Left ventricle myocardium superior (tissue), 1 donor: ENCODE results near the gene RPS6KA6. TPM values are rescaled to one million over a fixed set of nuclear protein-coding genes. Genes with fewer than 3 reads are reported as not detected.

Experiments
- ATAC-seq: fragments of 200-7000 bp; cut with Tn5 transposase; one replicate; pipeline ENCODE4 v1.9.1; 2020; ENCODE audit warnings: mild to moderate bottlenecking, moderate library complexity
- DNase-seq: peaks from one replicate; pipeline ENCODE4 v3.0.0-alpha.2; 2020
- intact Hi-C: fragments of 100-400 bp; cut with micrococcal nuclease; formaldehyde crosslinking; loops from one replicate; pipeline ENCODE4 v1.11.0; 2022
- microRNA-seq: library from miRNA; unstranded; fragments of <30 nt; microRNA quantifications from one replicate; pipeline ENCODE4 v1.2.0, GENCODE V29; 2020; ENCODE audit warnings: borderline number of aligned reads
- total RNA-seq: library from RNA; stranded (reverse); fragmentation: NEBNext Ultra II Directional; extraction: Animal tissue kit (Norgen Biotek cat#: 25700); gene quantifications from one replicate; pipeline ENCODE4 v1.2.1, GENCODE V29; 2021
- donor health status: DM: no; HTN: yes; CAD: no; lungs with severe emphysema.

Gene RPS6KA6
- total RNA-seq, 1 donor from 2014 or later = 0.37 TPM

DNA sequence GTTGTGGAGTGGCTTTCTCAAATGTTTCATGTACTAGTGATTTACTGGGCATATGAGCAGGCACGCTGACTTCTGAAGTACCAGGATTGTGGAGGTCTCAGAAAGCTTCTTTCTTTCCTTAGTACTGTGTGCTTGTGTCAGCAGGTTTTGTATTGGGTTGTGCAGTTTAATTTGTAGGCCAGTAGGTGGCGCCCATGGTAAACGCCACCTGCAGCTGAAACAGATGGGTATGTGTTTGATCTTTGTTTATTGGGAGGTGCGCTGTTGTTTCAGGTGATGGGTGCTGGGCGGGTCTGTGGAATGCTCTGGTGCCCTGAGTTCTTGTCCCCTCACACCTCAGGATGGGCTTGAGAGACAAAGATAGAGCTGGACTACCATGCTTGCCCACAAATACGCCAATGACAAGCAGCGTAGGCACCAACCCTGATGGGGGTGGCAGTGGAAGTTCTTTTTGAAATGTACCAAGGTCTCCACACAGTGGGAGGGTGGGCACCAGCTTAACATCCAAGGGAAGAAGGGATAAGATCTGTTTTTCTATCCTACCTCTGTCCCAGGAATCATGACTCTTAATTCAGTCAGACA is 141.5 kb downstream of the RPS6KA6 start:
- ATAC-seq (no peak), DNase-seq (no peak)
- intact Hi-C loops = no loop called here

DNA sequence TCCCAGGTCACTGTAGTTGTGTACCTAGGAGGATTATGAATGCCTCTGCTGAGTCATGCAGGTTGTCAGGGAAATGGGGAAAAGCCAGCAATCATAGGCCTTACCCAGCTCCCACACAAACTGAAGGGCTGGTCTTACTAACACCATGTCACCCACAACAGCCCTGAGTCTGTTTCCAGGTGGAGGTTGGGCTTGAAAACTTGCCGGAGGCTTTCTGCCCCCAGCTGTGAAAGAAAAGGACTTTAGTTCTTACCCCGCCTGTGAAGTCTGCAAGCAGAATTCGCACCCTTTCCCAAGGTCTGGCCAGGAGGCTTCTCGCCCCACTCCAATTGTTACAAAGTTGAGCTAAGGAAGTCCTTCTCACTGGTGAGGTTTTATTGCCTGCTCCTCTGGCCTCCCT is 143.9 kb downstream of the RPS6KA6 start:
- ATAC-seq = no peak
- intact Hi-C loops = no loop called here

More for the DNA sequence above, 143.9 kb downstream of the RPS6KA6 start:
- no peak for DNase-seq

Small RNAs within 50 kb of the gene (microRNA-seq; reads per million reads assigned to microRNA genes)
- gene MIR548I4 = not detected
